ENCODE results near the gene RCAN2.

- TF ChIP-seq CTCF (IDR thresholded peaks at IDR 0.05 in 2 of 3, conservative IDR thresholded peaks at IDR 0.05 in 1 of 3; ENCODE audit: insufficient read depth in 2 of 3, low read depth in 1 of 3, low read length in 3 of 3) (no peak), SAFB2 (IDR thresholded peaks at IDR 0.05; ENCODE audit: borderline replicate concordance, low read depth, low read length, severe bottlenecking) (no peak), MTA2 (IDR thresholded peaks at IDR 0.05; ENCODE audit: low read depth) (no peak), POLR2AphosphoS5 (IDR thresholded peaks at IDR 0.05; ENCODE audit: control insufficient read depth, insufficient read depth, low read depth, low read length) (no peak), POLR3A (IDR thresholded peaks at IDR 0.05; ENCODE audit: borderline replicate concordance, extremely low read depth, insufficient read depth, insufficient read length) (no peak), EP300 (IDR thresholded peaks at IDR 0.05; ENCODE audit: low read length) (no peak), GABPB2 (CRISPR knock-in tag; conservative IDR thresholded peaks at IDR 0.05) (no peak), ZBTB43 (CRISPR knock-in tag; IDR thresholded peaks at IDR 0.05) (no peak), ZNF121 (CRISPR knock-in tag; conservative IDR thresholded peaks at IDR 0.05) (no peak), KDM2B (CRISPR knock-in tag; IDR thresholded peaks at IDR 0.05) (no peak), ARID2 (IDR thresholded peaks at IDR 0.05) (no peak), SIN3A (IDR thresholded peaks at IDR 0.05; ENCODE audit: borderline replicate concordance in 2 of 2, control insufficient read depth in 1 of 2, low read depth in 2 of 2, low read length in 2 of 2) (no peak), NRF1 (conservative IDR thresholded peaks at IDR 0.05 in 1 of 2, IDR thresholded peaks at IDR 0.05 in 1 of 2) (no peak), POLR2H (tag; IDR thresholded peaks at IDR 0.05; ENCODE audit: low read depth) (no peak)
Measured at GRCh38 chr6:46392294-46392693, 99.0 kb downstream of the RCAN2 start.

Data from K562 (cell line).